PFSK-1 (cell line): ENCODE results near the gene NT5M.

Experiments
- FOXP2 ChIP-seq: optimal IDR thresholded peaks from 2 replicates; pipeline ENCODE3; 2011; ENCODE audit warnings: borderline replicate concordance, control low read depth, inconsistent platforms; ENCODE audit not compliant: insufficient read depth; ENCODE audit errors: extremely low read length, extremely low read depth
- POLR2AphosphoS5 ChIP-seq: IDR thresholded peaks from 2 replicates; pipeline ENCODE4 v1.6.1; 2012; ENCODE audit warnings: low read depth, mild to moderate bottlenecking, control low read depth, low read length, moderate library complexity
- SIN3A ChIP-seq: IDR thresholded peaks from 2 replicates; pipeline ENCODE4 v1.6.1; 2012; ENCODE audit warnings: mild to moderate bottlenecking, low read length, moderate library complexity, borderline replicate concordance; ENCODE audit not compliant: insufficient read depth
- TAF1 ChIP-seq: IDR thresholded peaks from 2 replicates; pipeline ENCODE4 v1.6.1; 2012; ENCODE audit warnings: low read length, control low read depth, borderline replicate concordance; ENCODE audit not compliant: insufficient read depth
- TF ChIP-seq, protein P1 (sequence below), 2 experiments: IDR thresholded peaks; 2 replicates each; pipeline versions ENCODE4 v1.6.1 to v1.8.0; 2011 to 2012; ENCODE audit warnings: low read depth in 2 of 2, low read length in 2 of 2, control low read depth in 1 of 2, inconsistent platforms in 1 of 2, mild to moderate bottlenecking in 1 of 2, moderate library complexity in 1 of 2; ENCODE audit not compliant: insufficient read depth in 1 of 2

The NT5M gene

DNA sequence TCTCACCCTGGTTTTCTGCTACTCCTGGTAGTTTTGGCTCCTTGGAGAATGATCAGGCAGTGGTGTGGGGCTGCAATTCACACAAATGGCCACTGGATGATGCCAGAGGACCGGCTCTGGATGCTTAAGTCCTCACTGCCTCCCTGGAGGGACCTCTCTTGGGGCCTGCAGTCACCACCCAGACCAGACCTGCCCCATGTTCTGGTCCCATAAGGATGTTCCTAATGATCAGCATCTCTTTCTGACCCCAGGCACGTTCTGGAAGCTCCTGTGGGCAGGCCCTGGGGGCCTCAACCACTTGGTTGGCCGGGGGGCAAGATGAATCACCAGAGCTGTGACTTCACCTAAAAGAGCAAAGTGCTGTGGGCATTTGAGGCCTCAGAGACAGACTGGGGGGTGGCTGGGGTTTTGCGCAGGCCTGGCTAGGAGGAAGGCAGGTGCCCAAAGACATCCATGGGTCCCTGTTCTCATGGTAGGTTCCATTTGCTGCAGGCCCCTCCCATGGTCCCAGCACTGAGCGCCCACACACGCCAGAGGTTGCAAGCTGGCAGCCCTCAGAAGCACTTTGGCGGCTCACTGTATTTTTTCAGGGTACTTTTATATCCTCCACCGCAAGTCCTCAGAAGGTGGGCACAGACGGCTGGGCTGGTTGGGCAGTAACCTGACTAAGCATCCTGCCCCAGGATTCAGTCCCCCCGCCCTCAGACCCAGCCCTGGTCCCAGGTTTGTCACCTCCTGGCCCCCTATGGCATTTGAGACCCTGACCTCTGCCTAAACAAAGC lies 53.2 kb downstream of the NT5M start:
- TF ChIP-seq POLR2AphosphoS5 (no peak), FOXP2 (no peak), TAF1 (no peak), SIN3A (no peak)
- TF ChIP-seq, protein P1, sequence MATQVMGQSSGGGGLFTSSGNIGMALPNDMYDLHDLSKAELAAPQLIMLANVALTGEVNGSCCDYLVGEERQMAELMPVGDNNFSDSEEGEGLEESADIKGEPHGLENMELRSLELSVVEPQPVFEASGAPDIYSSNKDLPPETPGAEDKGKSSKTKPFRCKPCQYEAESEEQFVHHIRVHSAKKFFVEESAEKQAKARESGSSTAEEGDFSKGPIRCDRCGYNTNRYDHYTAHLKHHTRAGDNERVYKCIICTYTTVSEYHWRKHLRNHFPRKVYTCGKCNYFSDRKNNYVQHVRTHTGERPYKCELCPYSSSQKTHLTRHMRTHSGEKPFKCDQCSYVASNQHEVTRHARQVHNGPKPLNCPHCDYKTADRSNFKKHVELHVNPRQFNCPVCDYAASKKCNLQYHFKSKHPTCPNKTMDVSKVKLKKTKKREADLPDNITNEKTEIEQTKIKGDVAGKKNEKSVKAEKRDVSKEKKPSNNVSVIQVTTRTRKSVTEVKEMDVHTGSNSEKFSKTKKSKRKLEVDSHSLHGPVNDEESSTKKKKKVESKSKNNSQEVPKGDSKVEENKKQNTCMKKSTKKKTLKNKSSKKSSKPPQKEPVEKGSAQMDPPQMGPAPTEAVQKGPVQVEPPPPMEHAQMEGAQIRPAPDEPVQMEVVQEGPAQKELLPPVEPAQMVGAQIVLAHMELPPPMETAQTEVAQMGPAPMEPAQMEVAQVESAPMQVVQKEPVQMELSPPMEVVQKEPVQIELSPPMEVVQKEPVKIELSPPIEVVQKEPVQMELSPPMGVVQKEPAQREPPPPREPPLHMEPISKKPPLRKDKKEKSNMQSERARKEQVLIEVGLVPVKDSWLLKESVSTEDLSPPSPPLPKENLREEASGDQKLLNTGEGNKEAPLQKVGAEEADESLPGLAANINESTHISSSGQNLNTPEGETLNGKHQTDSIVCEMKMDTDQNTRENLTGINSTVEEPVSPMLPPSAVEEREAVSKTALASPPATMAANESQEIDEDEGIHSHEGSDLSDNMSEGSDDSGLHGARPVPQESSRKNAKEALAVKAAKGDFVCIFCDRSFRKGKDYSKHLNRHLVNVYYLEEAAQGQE (IDR thresholded peaks at IDR 0.05; ENCODE audit: insufficient read depth in 1 of 2, low read depth in 2 of 2, low read length in 2 of 2): no peak

DNA sequence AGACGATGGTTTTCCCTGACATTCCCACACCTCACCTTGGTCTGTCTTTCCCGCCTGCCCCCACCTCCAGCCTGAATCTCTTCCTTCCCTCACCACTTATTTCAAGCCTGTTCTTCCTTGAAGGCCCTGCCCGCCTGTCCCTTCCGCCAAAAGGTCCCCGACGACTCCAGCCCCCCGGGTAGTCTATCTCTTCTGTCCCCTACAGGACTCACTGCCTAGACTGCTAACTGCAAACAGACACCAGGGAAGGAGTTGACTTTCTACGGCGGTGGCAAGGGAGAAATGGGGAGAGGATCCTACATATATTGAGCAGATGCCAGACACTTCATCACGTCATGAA lies 53.7 kb downstream of the NT5M start:
- TF ChIP-seq TAF1 (no peak), FOXP2 (no peak), SIN3A (no peak), POLR2AphosphoS5 (no peak)
- TF ChIP-seq, protein P1 (IDR thresholded peaks at IDR 0.05; ENCODE audit: insufficient read depth in 1 of 2, low read depth in 2 of 2, low read length in 2 of 2): no peak

DNA sequence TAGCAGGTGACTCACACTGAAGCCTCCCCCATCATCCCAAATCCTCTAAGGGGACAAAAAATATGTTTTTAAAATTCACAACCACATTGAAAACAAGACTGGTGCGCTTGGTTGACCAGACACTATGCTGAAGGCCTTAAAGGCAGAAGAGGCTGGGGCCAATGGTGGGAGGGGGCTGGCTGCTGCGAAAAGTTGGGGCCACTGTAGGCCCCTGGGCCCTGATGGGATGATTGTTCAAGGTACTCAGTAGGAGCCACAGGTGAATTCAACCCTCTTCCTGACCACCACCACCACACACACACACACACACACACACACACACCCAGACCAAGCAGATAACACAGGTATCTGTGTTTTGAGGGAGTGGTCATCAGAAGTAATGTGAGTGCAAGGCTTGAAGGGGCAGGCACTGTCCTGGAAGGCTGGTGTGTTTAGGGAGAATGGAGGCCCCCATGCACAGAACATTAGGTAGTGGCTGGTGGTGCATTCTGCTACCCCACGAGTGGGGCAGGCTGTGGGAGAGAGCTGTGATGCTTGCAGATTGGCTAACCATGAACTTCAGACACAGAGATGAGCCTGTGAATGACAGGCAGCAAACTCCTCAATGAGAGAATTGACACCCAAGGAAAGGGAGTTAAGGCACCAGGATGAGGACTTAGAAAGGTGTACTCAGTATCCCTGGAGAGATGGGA lies 55.0 kb downstream of the NT5M start:
- TF ChIP-seq SIN3A (no peak), FOXP2 (no peak), TAF1 (no peak)
- TF ChIP-seq, protein P1 (IDR thresholded peaks at IDR 0.05; ENCODE audit: insufficient read depth in 1 of 2, low read depth in 2 of 2, low read length in 2 of 2): no peak

DNA sequence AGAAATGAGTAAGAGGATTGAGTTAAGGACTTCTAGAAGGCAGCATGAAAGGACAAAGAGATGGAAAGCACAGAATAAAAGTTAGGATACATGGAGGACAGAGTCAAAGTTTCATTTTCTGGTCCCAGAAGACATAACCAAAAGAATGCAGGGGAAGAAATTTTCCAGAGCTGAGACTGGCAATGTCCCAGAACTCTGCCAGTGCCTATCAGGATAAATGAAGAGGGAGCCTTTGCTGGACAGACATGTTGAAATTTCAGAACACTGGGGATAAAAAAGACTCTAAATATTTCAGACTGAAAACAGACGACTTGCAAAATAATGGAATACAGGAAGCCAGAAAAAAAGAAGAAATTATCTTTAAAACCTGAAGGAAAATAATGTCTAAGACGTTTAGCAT lies 55.7 kb downstream of the NT5M start:
- TF ChIP-seq POLR2AphosphoS5 (no peak), SIN3A (no peak), FOXP2 (no peak), TAF1 (no peak)
- TF ChIP-seq, protein P1 (IDR thresholded peaks at IDR 0.05; ENCODE audit: insufficient read depth in 1 of 2, low read depth in 2 of 2, low read length in 2 of 2): no peak
